ENCODE measurements around the gene DNASE1L1. TPM values are rescaled to one million over a fixed set of nuclear protein-coding genes. Genes with fewer than 3 reads are reported as not detected.

DNASE1L1 gene
- total RNA-seq, 1 experiment from 2014 or later = 8.3 TPM

- TF ChIP-seq EZH2 (IDR thresholded peaks at IDR 0.05; ENCODE audit: borderline replicate concordance, low read depth, low read length, poor library complexity, severe bottlenecking) (no peak), CTCF (conservative IDR thresholded peaks at IDR 0.05; ENCODE audit: low read depth, low read length) (no peak)
- BruUV-seq (replicated peaks) = no TSS peak
- ChIA-PET POLR2A (ENCODE audit: low non-redundant PET) (no interaction called here), CTCF (interaction anchor here (1.3 kb wide), 1 partner anchor 11 kb away, joined by 4 read pairs; no protein-coding TSS in a partner anchor)
- no peak for DNase-seq (ENCODE audit: low spot score)
- Histone ChIP-seq H3K27ac (ENCODE audit: low read depth, low read length, poor library complexity, severe bottlenecking) (no peak overlapping the region), H3K9me3 (ENCODE audit: low read depth, low read length, poor library complexity, severe bottlenecking) (no peaks in the 10 kb centered on the region), H3K4me1 (ENCODE audit: insufficient read depth, low read length, poor library complexity, severe bottlenecking) (no peaks in the 10 kb centered on the region), H3K27me3 (replicated peaks; ENCODE audit: insufficient read depth, low read depth, low read length, poor library complexity) (no peaks in the 10 kb centered on the region), H3K4me3 (ENCODE audit: low read depth, low read length, poor library complexity, severe bottlenecking) (no peak overlapping the region), H3K36me3 (ENCODE audit: insufficient read depth, low read length, poor library complexity, severe bottlenecking) (no peaks in the 10 kb centered on the region)
- intact Hi-C loops (cut with micrococcal nuclease; ENCODE audit: unreplicated experiment) = no loop called here
These were observed 24.7 kb downstream of the DNASE1L1 start for GRCh38 chrX:154384284-154384892.

- H3K4me3 ChIP-seq (ENCODE audit: low read depth, low read length, poor library complexity, severe bottlenecking) = no peak overlapping the region
- ChIA-PET POLR2A (ENCODE audit: low non-redundant PET) (no interaction called here), CTCF (interaction anchor here (1.3 kb wide), 1 partner anchor 10 kb away, joined by 4 read pairs; no protein-coding TSS in a partner anchor)
- no peak overlapping the region for H3K27ac ChIP-seq (ENCODE audit: low read depth, low read length, poor library complexity, severe bottlenecking)
- intact Hi-C loops (cut with micrococcal nuclease; ENCODE audit: unreplicated experiment) = no loop called here
- H3K4me1 ChIP-seq (ENCODE audit: insufficient read depth, low read length, poor library complexity, severe bottlenecking) = no peaks in the 10 kb centered on the region
- no TSS peak for BruUV-seq (replicated peaks)
- H3K27me3 ChIP-seq (replicated peaks; ENCODE audit: insufficient read depth, low read depth, low read length, poor library complexity) = no peaks in the 10 kb centered on the region
- no peak for DNase-seq (ENCODE audit: low spot score)
- H3K9me3 ChIP-seq (ENCODE audit: low read depth, low read length, poor library complexity, severe bottlenecking) = no peaks in the 10 kb centered on the region
- no peaks in the 10 kb centered on the region for H3K36me3 ChIP-seq (ENCODE audit: insufficient read depth, low read length, poor library complexity, severe bottlenecking)
- TF ChIP-seq CTCF (conservative IDR thresholded peaks at IDR 0.05; ENCODE audit: low read depth, low read length) (no peak), EZH2 (IDR thresholded peaks at IDR 0.05; ENCODE audit: borderline replicate concordance, low read depth, low read length, poor library complexity, severe bottlenecking) (no peak)
These were observed 25.4 kb downstream of the DNASE1L1 start for GRCh38 chrX:154383359-154384283.

- no TSS peak for BruUV-seq (replicated peaks)
- H3K9me3 ChIP-seq (ENCODE audit: low read depth, low read length, poor library complexity, severe bottlenecking) = no peaks in the 10 kb centered on the region
- H3K27me3 ChIP-seq (replicated peaks; ENCODE audit: insufficient read depth, low read depth, low read length, poor library complexity) = no peaks in the 10 kb centered on the region
- no peaks in the 10 kb centered on the region for H3K4me1 ChIP-seq (ENCODE audit: insufficient read depth, low read length, poor library complexity, severe bottlenecking)
- CTCF ChIA-PET = no interaction called here
- no peak overlapping the region for H3K4me3 ChIP-seq (ENCODE audit: low read depth, low read length, poor library complexity, severe bottlenecking)
- H3K27ac ChIP-seq (ENCODE audit: low read depth, low read length, poor library complexity, severe bottlenecking) = no peak overlapping the region
- TF ChIP-seq CTCF (conservative IDR thresholded peaks at IDR 0.05; ENCODE audit: low read depth, low read length) (no peak), EZH2 (IDR thresholded peaks at IDR 0.05; ENCODE audit: borderline replicate concordance, low read depth, low read length, poor library complexity, severe bottlenecking) (no peak)
- intact Hi-C loops (cut with micrococcal nuclease; ENCODE audit: unreplicated experiment) = no loop called here
- POLR2A ChIA-PET (ENCODE audit: low non-redundant PET) = no interaction called here
- DNase-seq (ENCODE audit: low spot score) = no peak
- no peaks in the 10 kb centered on the region for H3K36me3 ChIP-seq (ENCODE audit: insufficient read depth, low read length, poor library complexity, severe bottlenecking)
These were observed 26.5 kb downstream of the DNASE1L1 start for GRCh38 chrX:154382483-154383069.

Measured in A673 (cell line).